Spinal cord (tissue), 10 donors: ENCODE data around the gene INPP5F. TPM values are rescaled to one million over a fixed set of nuclear protein-coding genes. Genes with fewer than 3 reads are reported as not detected.
"Not testable (repeated sequence)": the region's sequence is repeated elsewhere in the genome, so short reads cannot be mapped to it uniquely, and the experiment has no call there.

Source experiments
- DNase-seq, 6 donors: peaks; one replicate each; pipeline versions ENCODE4 v3.0.0 to v3.0.0-alpha.2; 2013 to 2015; ENCODE audit warnings: low spot score in 6 of 6, low read depth in 4 of 6
- H3K27ac ChIP-seq: one replicate; pipeline ENCODE4 v1.5.1; 2013; ENCODE audit warnings: low read depth, low read length, control low read depth
- H3K27me3 ChIP-seq: one replicate; pipeline ENCODE4 v1.6.1; 2013; ENCODE audit warnings: low read length; ENCODE audit not compliant: control insufficient read depth, insufficient read depth
- H3K36me3 ChIP-seq: one replicate; pipeline ENCODE4 v1.6.1; 2013; ENCODE audit warnings: low read length; ENCODE audit not compliant: control insufficient read depth, insufficient read depth
- H3K4me1 ChIP-seq: one replicate; pipeline ENCODE4 v1.6.1; 2013; ENCODE audit warnings: low read length; ENCODE audit not compliant: control insufficient read depth, insufficient read depth
- H3K4me3 ChIP-seq: one replicate; pipeline ENCODE4 v1.5.1; 2013; ENCODE audit warnings: low read depth, low read length, control low read depth
- H3K9me3 ChIP-seq: one replicate; pipeline ENCODE4 v1.6.1; 2013; ENCODE audit warnings: low read length; ENCODE audit not compliant: control insufficient read depth, insufficient read depth
- WGBS: methylation state at CpG from one replicate; pipeline ENCODE4 v1.1.5; 2013; ENCODE audit warnings: missing lambda C conversion rate; ENCODE audit not compliant: insufficient coverage; 5-methylcytosine and 5-hydroxymethylcytosine counted together
- polyA plus RNA-seq, 2 donors: library from polyadenylated mRNA; unstranded; fragments of 120-200 nt; gene quantifications; one replicate each; pipeline ENCODE4 v1.2.1, GENCODE V29; 2013; ENCODE audit not compliant: insufficient read length in 2 of 2
- total RNA-seq, 2 donors: library from RNA; depleted of rRNA in 1 of 2; stranded (reverse); fragments of 120-200 nt in 1 of 2; fragments of >200 nt in 1 of 2; gene quantifications; one replicate each; pipeline versions ENCODE4 v1.2.3 to v1.2.4, GENCODE V29; 2013 to 2014
- donor health status: healthy.

INPP5F gene
- total and polyA plus RNA-seq, 4 donors, result 99.5 to 350 (median 301) TPM

DNA sequence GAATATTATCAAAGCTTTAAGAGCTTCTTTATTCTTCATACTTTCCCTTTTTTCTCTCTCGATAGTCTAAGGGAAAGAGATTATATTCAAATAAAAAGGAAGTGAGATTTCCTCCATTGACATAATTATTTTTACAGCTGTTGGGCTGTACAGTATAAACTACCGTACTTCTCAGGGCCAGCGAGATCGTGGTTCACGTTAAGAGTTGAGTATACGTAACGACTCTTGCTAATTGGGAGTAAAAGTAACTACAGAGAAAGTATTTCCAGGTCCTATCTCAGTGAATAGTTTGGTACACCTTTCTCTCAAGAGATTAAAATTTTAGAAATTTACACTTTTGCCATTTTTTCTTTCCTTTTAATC lies 57.8 kb downstream of the INPP5F start:
- no CpG with 5 or more reads among the region's 7 CpGs for WGBS
- no peak for DNase-seq
- no peaks in the 10 kb centered on the region for H3K9me3 ChIP-seq
- H3K27ac ChIP-seq, result no peak overlapping the region
- H3K4me3 ChIP-seq, result no peak overlapping the region
- no peaks in the 10 kb centered on the region for H3K27me3 ChIP-seq
- H3K4me1 ChIP-seq, result no peaks in the 10 kb centered on the region
- peaks cover 5% of the 10 kb centered on the region for H3K36me3 ChIP-seq

DNA sequence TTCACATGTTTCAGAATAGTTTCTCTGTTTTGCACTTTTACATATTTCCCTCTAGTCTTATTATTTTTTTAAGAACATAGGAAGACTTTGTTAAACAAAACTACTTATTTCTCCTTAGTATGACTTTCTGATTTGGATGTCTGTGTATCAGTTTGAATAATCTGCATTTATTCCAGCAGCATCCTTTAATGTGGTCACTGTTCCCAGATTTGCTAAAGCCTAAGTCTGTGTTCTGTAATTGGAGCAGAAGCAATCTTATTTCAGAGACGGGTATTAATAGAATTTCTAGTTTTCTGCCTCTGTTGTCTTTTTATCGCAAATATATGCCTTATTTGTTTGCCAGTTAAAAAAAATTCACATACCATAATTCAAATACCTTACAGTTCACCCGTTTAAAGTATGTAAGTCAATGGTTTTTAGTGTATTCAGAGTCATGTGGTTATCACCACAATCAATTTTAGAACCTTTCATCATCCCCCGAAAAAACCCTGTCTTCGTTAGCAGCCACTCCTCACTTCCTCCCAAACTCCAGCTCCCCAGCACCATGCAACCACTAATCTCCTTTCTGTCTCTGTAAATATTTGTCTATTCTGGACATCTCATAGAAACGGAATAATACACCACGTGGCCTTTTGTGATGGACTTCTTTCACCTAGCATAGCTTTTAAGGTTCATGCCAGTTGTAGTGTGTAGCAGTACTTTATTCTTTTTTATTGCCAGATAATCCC lies 58.7 kb downstream of the INPP5F start:
- Histone ChIP-seq H3K4me3 (no peak overlapping the region), H3K4me1 (no peaks in the 10 kb centered on the region), H3K27me3 (no peaks in the 10 kb centered on the region), H3K9me3 (no peaks in the 10 kb centered on the region), H3K36me3 (peaks cover 5% of the 10 kb centered on the region), H3K27ac (no peak overlapping the region)
- DNase-seq, result no peak
- 73% methylated on average over 2 of the region's 7 CpGs for WGBS

DNA sequence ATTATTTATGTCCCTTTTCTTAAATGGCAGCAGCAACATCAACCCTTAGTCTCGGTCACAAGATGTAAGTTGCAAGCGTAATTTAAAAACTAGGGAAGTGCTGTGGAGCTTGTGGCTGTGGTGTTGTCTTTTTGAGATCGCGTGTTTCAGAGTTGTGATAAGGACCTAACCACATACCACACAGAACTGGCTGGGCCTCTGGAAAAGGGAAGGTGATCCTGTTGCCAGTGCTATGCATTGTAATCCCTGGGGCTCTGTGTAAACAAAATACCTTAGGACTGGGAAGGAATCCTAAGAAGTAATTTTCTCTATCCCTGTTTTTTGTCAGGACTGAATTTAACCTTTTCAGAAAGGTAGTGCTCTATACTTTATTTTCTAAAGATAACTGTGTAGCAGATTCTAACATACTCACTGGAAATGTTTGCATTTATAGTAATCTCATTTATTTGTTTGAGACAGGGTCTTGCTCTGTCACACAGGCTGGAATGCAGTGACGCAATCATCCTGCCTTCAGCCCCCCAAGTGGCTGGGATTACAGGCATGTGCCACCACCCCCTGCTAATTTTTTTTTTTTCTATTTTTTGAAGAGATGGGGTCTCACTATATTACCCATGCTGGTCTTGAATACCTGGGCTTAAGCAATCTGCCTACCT lies 60.4 kb downstream of the INPP5F start:
- Histone ChIP-seq H3K4me3 (no peak overlapping the region), H3K36me3 (peaks cover 5% of the 10 kb centered on the region), H3K27ac (no peak overlapping the region), H3K9me3 (no peaks in the 10 kb centered on the region), H3K4me1 (no peaks in the 10 kb centered on the region), H3K27me3 (no peaks in the 10 kb centered on the region)
- DNase-seq, result no peak
- WGBS, result no CpG with 5 or more reads among the region's 5 CpGs

- H3K27me3 ChIP-seq, H3K9me3 ChIP-seq, H3K4me1 ChIP-seq, H3K4me3 ChIP-seq, H3K36me3 ChIP-seq, DNase-seq, H3K27ac ChIP-seq: not testable (repeated sequence)
- WGBS, result 93% methylated on average over 3 of the region's 32 CpGs
These were observed 69.3 kb downstream of the INPP5F start for GRCh38 chr10:119795101-119795500.

- no CpG with 5 or more reads among the region's 6 CpGs for WGBS
These were observed 70.2 kb downstream of the INPP5F start for GRCh38 chr10:119796039-119796438.

DNA sequence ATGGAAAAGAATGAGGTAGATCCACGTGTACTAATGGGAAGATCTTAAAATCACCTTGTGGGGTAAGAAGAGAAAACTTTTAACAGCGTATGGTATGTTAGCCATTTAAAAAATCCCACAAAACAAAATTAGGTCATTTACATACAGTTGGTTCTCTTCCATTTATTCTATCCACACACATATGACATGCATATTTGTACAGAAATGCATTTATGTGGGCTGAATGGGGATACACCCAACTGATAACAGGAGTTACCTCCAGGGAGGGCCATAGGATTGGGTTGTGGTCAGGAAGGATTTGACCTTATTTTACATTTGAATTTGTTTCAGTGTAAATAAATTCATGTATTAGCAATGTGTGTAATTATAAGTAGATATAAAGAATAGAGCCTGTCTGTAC lies 75.3 kb downstream of the INPP5F start:
- no peak overlapping the region for H3K27ac ChIP-seq
- no CpG with 5 or more reads among the region's 2 CpGs for WGBS
- H3K4me1 ChIP-seq, result no peaks in the 10 kb centered on the region
- no peak for DNase-seq
- H3K36me3 ChIP-seq, result peaks cover 5% of the 10 kb centered on the region
- H3K9me3 ChIP-seq, result no peaks in the 10 kb centered on the region
- no peaks in the 10 kb centered on the region for H3K27me3 ChIP-seq
- H3K4me3 ChIP-seq, result no peak overlapping the region

More at GRCh38 chr10:119796039-119796438, 70.2 kb downstream of the INPP5F start:
- Histone ChIP-seq H3K4me3 (no peak overlapping the region), H3K27me3 (no peaks in the 10 kb centered on the region), H3K9me3 (no peaks in the 10 kb centered on the region), H3K27ac (no peak overlapping the region), H3K4me1 (no peaks in the 10 kb centered on the region), H3K36me3 (no peaks in the 10 kb centered on the region)
- peak in 1 of 6 donors; percentile 32 for DNase-seq

GRCh38 chr10:119801998-119802538 lies 76.2 kb downstream of the INPP5F start:
- Histone ChIP-seq H3K9me3 (no peaks in the 10 kb centered on the region), H3K36me3 (peaks cover 10% of the 10 kb centered on the region), H3K4me3 (no peak overlapping the region), H3K27me3 (no peaks in the 10 kb centered on the region), H3K27ac (no peak overlapping the region), H3K4me1 (no peaks in the 10 kb centered on the region)
- 84% methylated on average over 4 of the region's 6 CpGs for WGBS
- peak in 1 of 6 donors; percentile 7 for DNase-seq

DNA sequence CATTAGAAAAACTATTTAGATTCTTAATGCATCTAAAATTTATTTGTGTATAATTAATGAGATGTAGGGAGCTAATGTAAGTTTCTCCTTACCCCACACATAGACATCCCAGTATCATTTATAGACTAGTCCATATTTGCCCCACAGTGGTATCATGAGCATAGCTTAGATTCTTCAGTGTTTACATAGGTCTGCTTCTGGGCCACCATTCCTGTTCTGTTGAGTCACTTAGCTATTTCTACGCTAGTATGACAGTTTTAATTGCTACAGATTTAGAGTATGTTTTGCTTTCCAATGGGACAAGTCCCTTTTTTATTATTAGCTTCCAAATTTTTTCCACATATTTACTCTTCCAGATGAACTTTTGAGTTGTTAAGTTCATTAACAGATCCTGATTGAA lies 77.4 kb downstream of the INPP5F start:
- H3K4me3 ChIP-seq, result no peak overlapping the region
- H3K9me3 ChIP-seq, result no peaks in the 10 kb centered on the region
- DNase-seq, result no peak
- no peaks in the 10 kb centered on the region for H3K4me1 ChIP-seq
- peaks cover 10% of the 10 kb centered on the region for H3K36me3 ChIP-seq
- no peaks in the 10 kb centered on the region for H3K27me3 ChIP-seq
- no peak overlapping the region for H3K27ac ChIP-seq
- WGBS, result no CpG with 5 or more reads among the region's 1 CpG

- H3K36me3 ChIP-seq, result peaks cover 10% of the 10 kb centered on the region
- no peaks in the 10 kb centered on the region for H3K9me3 ChIP-seq
- no peak overlapping the region for H3K4me3 ChIP-seq
- no peaks in the 10 kb centered on the region for H3K4me1 ChIP-seq
- WGBS, result 83% methylated on average over 2 of the region's 5 CpGs
- no peaks in the 10 kb centered on the region for H3K27me3 ChIP-seq
- H3K27ac ChIP-seq, result no peak overlapping the region
- no peak for DNase-seq
These were observed 79.9 kb downstream of the INPP5F start for GRCh38 chr10:119805702-119806230.
